GM12878 (cell line): Measurements from ENCODE around the gene C1QL1. TPM values are rescaled to one million over a fixed set of nuclear protein-coding genes. Genes with fewer than 3 reads are reported as not detected.

Source experiments
- ATAC-seq: fragments of 200-7000 bp; cut with Tn5 transposase; 3 replicates; pipeline ENCODE4 v1.9.1; 2020; ENCODE audit warnings: mild to moderate bottlenecking, moderate library complexity
- BruUV-seq: library from RNA; stranded (reverse); fragments of 400-500 nt; replicated peaks from 2 replicates; lab custom pipeline; 2021; lab: Mats Ljungman, UMichigan
- CTCF ChIA-PET: fragments of 300-600 bp; sonication (Branson Sonifier 250); formaldehyde crosslinking; extraction: SDS; loops from one replicate; lab custom pipeline; 2021; ENCODE audit warnings: inconsistent platforms; lab: Yijun Ruan, JAX
- POLR2A ChIA-PET: fragments of 350-600 bp; formaldehyde crosslinking; extraction: SDS; loops from one replicate; lab custom pipeline; 2021; ENCODE audit warnings: inconsistent platforms; lab: Charles Lee
- RAD21 ChIA-PET: fragments of 300-600 bp; sonication (Branson Sonifier 250); formaldehyde crosslinking; loops from one replicate; lab custom pipeline; 2023; ENCODE audit warnings: antibody characterized with exemption; ENCODE audit not compliant: unreplicated experiment; lab: Charles Lee
- SMC1A ChIA-PET: fragments of 300-600 bp; sonication (Branson Sonifier 250); formaldehyde crosslinking; loops from one replicate; lab custom pipeline; 2023; ENCODE audit not compliant: unreplicated experiment, uncharacterized antibody; lab: Charles Lee
- DNase-seq: peaks from one replicate; pipeline ENCODE4 v3.0.0-alpha.2; 2011; ENCODE audit warnings: low read depth, low spot score
- FAIRE-seq: peaks from 3 replicates; lab custom pipeline; 2011; peaks lifted over from hg19 to GRCh38; lab: Jason Lieb, UNC
- H2AFZ ChIP-seq: 2 replicates; pipeline ENCODE4 v1.6.0; 2011; ENCODE audit warnings: low read depth, low read length, control low read depth; ENCODE audit not compliant: control insufficient read depth
- H3K27ac ChIP-seq: 2 replicates; pipeline ENCODE4 v1.5.1; 2011; ENCODE audit warnings: control low read depth; ENCODE audit not compliant: control insufficient read depth, insufficient read depth
- H3K27me3 ChIP-seq, 2 experiments: replicated peaks in 1 of 2; 2 replicates each; pipeline versions ENCODE4 v1.6.0 to v1.6.1; 2011; ENCODE audit warnings: low read length in 1 of 2; ENCODE audit not compliant: control insufficient read depth in 2 of 2, insufficient read depth in 2 of 2
- H3K36me3 ChIP-seq, 2 experiments: 2 replicates each; pipeline ENCODE4 v1.5.1; 2011; ENCODE audit warnings: low read length in 1 of 2; ENCODE audit not compliant: control insufficient read depth in 2 of 2, insufficient read depth in 2 of 2
- H3K4me1 ChIP-seq: 2 replicates; pipeline ENCODE4 v1.6.1; 2011; ENCODE audit warnings: mild to moderate bottlenecking, low read length, moderate library complexity, mixed read lengths; ENCODE audit not compliant: control insufficient read depth, insufficient read depth
- H3K4me2 ChIP-seq: 2 replicates; pipeline ENCODE4 v1.6.0; 2011; ENCODE audit warnings: control low read depth; ENCODE audit not compliant: control insufficient read depth, insufficient read depth
- H3K4me3 ChIP-seq: fragments of 200-600 bp; sonication (generic); 2 replicates; pipeline ENCODE4 v1.5.1; 2016
- H3K79me2 ChIP-seq: 2 replicates; pipeline ENCODE4 v1.6.0; 2011; ENCODE audit warnings: low read length; ENCODE audit not compliant: control insufficient read depth, insufficient read depth
- H3K9ac ChIP-seq: 2 replicates; pipeline ENCODE4 v1.8.0; 2011; ENCODE audit warnings: low read length, control low read depth, mixed read lengths; ENCODE audit not compliant: control insufficient read depth, insufficient read depth
- H3K9me3 ChIP-seq: replicated peaks from 3 replicates; pipeline ENCODE4 v1.5.1; 2011; ENCODE audit warnings: mild to moderate bottlenecking, low read length; ENCODE audit not compliant: control insufficient read depth, insufficient read depth
- H4K20me1 ChIP-seq: 2 replicates; pipeline ENCODE4 v1.6.0; 2011; ENCODE audit not compliant: control insufficient read depth, insufficient read depth
- ATF2 ChIP-seq: IDR thresholded peaks from 2 replicates; pipeline ENCODE4 v1.6.1; 2012; ENCODE audit warnings: low read length, inconsistent platforms
- CEBPB ChIP-seq, 2 experiments: fragments of 150-350 bp in 1 of 2; IDR thresholded peaks; 2 replicates each; pipeline ENCODE4 v1.6.1; 2012 to 2014; ENCODE audit warnings: low read depth in 2 of 2, low read length in 2 of 2, borderline replicate concordance in 1 of 2, inconsistent platforms in 1 of 2
- CHD4 ChIP-seq: fragments of 200-600 bp; sonication (generic); IDR thresholded peaks from 2 replicates; pipeline ENCODE4 v1.6.1; 2016; ENCODE audit warnings: mild to moderate bottlenecking
- EED ChIP-seq: sonication (generic); IDR thresholded peaks from 2 replicates; pipeline ENCODE4 v1.6.1; 2016; ENCODE audit warnings: antibody characterized with exemption, low read depth
- FOXM1 ChIP-seq: IDR thresholded peaks from 2 replicates; pipeline ENCODE4 v1.6.1; 2012; ENCODE audit warnings: low read depth, mild to moderate bottlenecking, inconsistent platforms, low read length, moderate library complexity
- JUNB ChIP-seq: IDR thresholded peaks from 2 replicates; pipeline ENCODE4 v1.6.1; 2016; ENCODE audit warnings: antibody characterized with exemption, mild to moderate bottlenecking
- KDM1A ChIP-seq: fragments of 200-600 bp; sonication (generic); IDR thresholded peaks from 2 replicates; pipeline ENCODE4 v1.6.1; 2016; ENCODE audit warnings: borderline replicate concordance
- MTA3 ChIP-seq: IDR thresholded peaks from 2 replicates; pipeline ENCODE4 v1.6.1; 2012; ENCODE audit warnings: low read length, inconsistent platforms, borderline replicate concordance
- MYB ChIP-seq: fragments of 150-350 bp; IDR thresholded peaks from 2 replicates; pipeline ENCODE4 v1.6.1; 2014; ENCODE audit warnings: mild to moderate bottlenecking, low read depth, low read length, borderline replicate concordance
- RAD21 ChIP-seq: IDR thresholded peaks from 2 replicates; pipeline ENCODE4 v1.6.1; 2011; ENCODE audit warnings: mild to moderate bottlenecking, low read depth, low read length, moderate library complexity; ENCODE audit not compliant: insufficient read depth
- SIN3A ChIP-seq: IDR thresholded peaks from 2 replicates; pipeline ENCODE4 v1.6.1; 2012; ENCODE audit warnings: low read depth, low read length, improper control_type of control experiment
- SUPT20H ChIP-seq: IDR thresholded peaks from 2 replicates; pipeline ENCODE4 v1.6.1; 2011; ENCODE audit warnings: low read depth, mild to moderate bottlenecking, low read length, moderate library complexity, borderline replicate concordance; ENCODE audit not compliant: control insufficient read depth
- TCF7 ChIP-seq: IDR thresholded peaks from 2 replicates; pipeline ENCODE4 v1.6.1; 2014; ENCODE audit warnings: antibody characterized with exemption, borderline replicate concordance
- ZBTB40 ChIP-seq: fragments of 450-650 bp; IDR thresholded peaks from 2 replicates; pipeline ENCODE4 v1.6.1; 2016; ENCODE audit warnings: mild to moderate bottlenecking, moderate library complexity, borderline replicate concordance
- ZZZ3 ChIP-seq: IDR thresholded peaks from 2 replicates; pipeline ENCODE4 v1.6.1; 2011; ENCODE audit warnings: low read depth; ENCODE audit not compliant: control insufficient read depth, insufficient read length
- WGBS: methylation state at CpG from one replicate; pipeline ENCODE4 v1.1.6; 2016; ENCODE audit warnings: low lambda C conversion rate; ENCODE audit not compliant: insufficient replicate concordance, insufficient coverage; ENCODE audit errors: missing lambda C conversion rate; 5-methylcytosine and 5-hydroxymethylcytosine counted together
- in situ Hi-C: fragments of 300-500 bp; cut with MboI; formaldehyde crosslinking; loops from 9 replicates; pipeline ENCODE4 v1.14.3; 2018; ENCODE audit warnings: mixed read lengths
- intact Hi-C: fragments of 100-400 bp; cut with micrococcal nuclease; formaldehyde crosslinking; loops from one replicate; pipeline ENCODE4 v1.14.2; 2022; ENCODE audit not compliant: unreplicated experiment
- polyA plus RNA-seq, 11 experiments: library from polyadenylated mRNA; depleted of rRNA in 4 of 11; unstranded in 6 of 11; stranded (reverse) in 5 of 11; fragments of >200 nt; fragmentation: Nextera tagmentation in 4 of 11; fragmentation: Illumina TruSeq in 1 of 11; extraction: Ambion mirVana in 4 of 11; extraction: Trizol in 1 of 11; gene quantifications; 1 replicate in 1 of 11; 2 replicates in 10 of 11; pipeline versions ENCODE4 v1.2.1 to v1.2.3, GENCODE V29; 2011 to 2016; ENCODE audit warnings: inconsistent platforms in 2 of 11, missing spikeins in 2 of 11, low read depth in 1 of 11
- total RNA-seq, 4 experiments: library from RNA; depleted of rRNA in 3 of 4; stranded (reverse); fragments of >200 nt in 3 of 4; fragmentation: Illumina TruSeq in 1 of 4; extraction: Trizol in 1 of 4; gene quantifications; 2 replicates each; pipeline versions ENCODE4 v1.2.1 to v1.2.3, GENCODE V29; 2013 to 2021
- TF ChIP-seq, protein P1 (sequence below): fragments of 450-650 bp; IDR thresholded peaks from 2 replicates; pipeline ENCODE4 v1.6.1; 2017; ENCODE audit warnings: borderline replicate concordance
- TF ChIP-seq, protein P2 (sequence below): fragments of 450-650 bp; IDR thresholded peaks from 2 replicates; pipeline ENCODE4 v1.6.1; 2017; ENCODE audit warnings: mild to moderate bottlenecking

C1QL1 gene
- total and polyA plus RNA-seq, 10 of the 15 experiments (the other 5 are each of a cell fraction or from before 2014, with no cell fraction given) = not detected

DNA sequence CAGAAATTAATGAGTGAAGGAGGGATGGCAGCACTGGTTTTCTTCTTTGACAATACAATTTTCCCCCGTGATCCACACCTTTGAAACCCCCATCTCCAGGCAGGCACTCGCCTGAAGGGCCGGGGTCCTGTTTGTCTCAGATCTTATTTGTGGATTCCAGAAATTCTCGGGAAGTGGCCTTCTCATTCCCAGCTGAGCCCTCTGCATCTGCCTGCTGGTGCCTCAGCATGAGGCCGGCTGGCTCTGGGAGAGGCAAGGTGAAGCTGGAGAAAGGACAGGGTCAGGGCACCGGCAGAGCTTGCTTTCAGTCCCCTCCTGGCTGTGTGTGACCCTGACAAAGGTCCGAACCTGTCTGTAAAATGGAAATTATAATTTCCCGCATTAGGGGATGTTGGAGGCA lies 35.8 kb upstream of the C1QL1 start:
- BruUV-seq = no TSS peak
- Histone ChIP-seq H3K4me2 (no peak overlapping the region), H3K27ac (no peak overlapping the region), H3K27me3 (no peaks in the 10 kb centered on the region), H4K20me1 (no peaks in the 10 kb centered on the region), H3K79me2 (no peaks in the 10 kb centered on the region), H3K36me3 (no peaks in the 10 kb centered on the region), H3K4me3 (no peak overlapping the region), H3K9ac (no peak overlapping the region), H3K4me1 (no peaks in the 10 kb centered on the region), H2AFZ (no peak overlapping the region), H3K9me3 (peaks cover 2% of the 10 kb centered on the region; the same call in 1 of the 3 replicates)
- RAD21 ChIA-PET = no interaction called here
- SMC1A ChIA-PET = interaction anchor here (1.1 kb wide), 1 partner anchor 84 kb away, joined by 3 read pairs; no protein-coding TSS in a partner anchor
- FAIRE-seq (no peak), ATAC-seq (no peak), DNase-seq (no peak)
- intact Hi-C loops = no loop called here
- CTCF ChIA-PET = interaction anchor here (0.8 to 1.9 kb wide), 2 partner anchors 95 to 232 kb away, joined by 3 to 5 read pairs; no protein-coding TSS in a partner anchor
- in situ Hi-C loops = no loop called here
- WGBS = 24% methylated on average over 8 of the region's 8 CpGs
- POLR2A ChIA-PET = no interaction called here
- TF ChIP-seq TCF7 = no peak
- no peak for TF ChIP-seq RAD21
- TF ChIP-seq MYB = no peak
- no peak for TF ChIP-seq SIN3A
- TF ChIP-seq MTA3 = no peak
- TF ChIP-seq ATF2 = no peak
- TF ChIP-seq ZBTB40 = no peak
- TF ChIP-seq SUPT20H = no peak
- no peak for TF ChIP-seq ZZZ3
- TF ChIP-seq KDM1A = no peak
- TF ChIP-seq EED = no peak
- TF ChIP-seq, protein P1, sequence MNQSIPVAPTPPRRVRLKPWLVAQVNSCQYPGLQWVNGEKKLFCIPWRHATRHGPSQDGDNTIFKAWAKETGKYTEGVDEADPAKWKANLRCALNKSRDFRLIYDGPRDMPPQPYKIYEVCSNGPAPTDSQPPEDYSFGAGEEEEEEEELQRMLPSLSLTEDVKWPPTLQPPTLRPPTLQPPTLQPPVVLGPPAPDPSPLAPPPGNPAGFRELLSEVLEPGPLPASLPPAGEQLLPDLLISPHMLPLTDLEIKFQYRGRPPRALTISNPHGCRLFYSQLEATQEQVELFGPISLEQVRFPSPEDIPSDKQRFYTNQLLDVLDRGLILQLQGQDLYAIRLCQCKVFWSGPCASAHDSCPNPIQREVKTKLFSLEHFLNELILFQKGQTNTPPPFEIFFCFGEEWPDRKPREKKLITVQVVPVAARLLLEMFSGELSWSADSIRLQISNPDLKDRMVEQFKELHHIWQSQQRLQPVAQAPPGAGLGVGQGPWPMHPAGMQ = no peak
- no peak for TF ChIP-seq CHD4
- TF ChIP-seq, protein P2, sequence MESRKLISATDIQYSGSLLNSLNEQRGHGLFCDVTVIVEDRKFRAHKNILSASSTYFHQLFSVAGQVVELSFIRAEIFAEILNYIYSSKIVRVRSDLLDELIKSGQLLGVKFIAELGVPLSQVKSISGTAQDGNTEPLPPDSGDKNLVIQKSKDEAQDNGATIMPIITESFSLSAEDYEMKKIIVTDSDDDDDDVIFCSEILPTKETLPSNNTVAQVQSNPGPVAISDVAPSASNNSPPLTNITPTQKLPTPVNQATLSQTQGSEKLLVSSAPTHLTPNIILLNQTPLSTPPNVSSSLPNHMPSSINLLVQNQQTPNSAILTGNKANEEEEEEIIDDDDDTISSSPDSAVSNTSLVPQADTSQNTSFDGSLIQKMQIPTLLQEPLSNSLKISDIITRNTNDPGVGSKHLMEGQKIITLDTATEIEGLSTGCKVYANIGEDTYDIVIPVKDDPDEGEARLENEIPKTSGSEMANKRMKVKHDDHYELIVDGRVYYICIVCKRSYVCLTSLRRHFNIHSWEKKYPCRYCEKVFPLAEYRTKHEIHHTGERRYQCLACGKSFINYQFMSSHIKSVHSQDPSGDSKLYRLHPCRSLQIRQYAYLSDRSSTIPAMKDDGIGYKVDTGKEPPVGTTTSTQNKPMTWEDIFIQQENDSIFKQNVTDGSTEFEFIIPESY = no peak
- TF ChIP-seq CEBPB (IDR thresholded peaks at IDR 0.05; ENCODE audit: borderline replicate concordance in 1 of 2, low read depth in 2 of 2, low read length in 2 of 2) = no peak
- TF ChIP-seq FOXM1 = no peak
- no peak for TF ChIP-seq JUNB
